Ureter (tissue), 1 donor: ENCODE measurements around the gene CNGA3. TPM values are rescaled to one million over a fixed set of nuclear protein-coding genes. Genes with fewer than 3 reads are reported as not detected.
"Not testable (repeated sequence)": the region's sequence is repeated elsewhere in the genome, so short reads cannot be mapped to it uniquely, and the experiment has no call there.

Source experiments
- DNase-seq: peaks from one replicate; pipeline ENCODE4 v3.0.0-alpha.2; 2020; ENCODE audit warnings: low spot score
- total RNA-seq: library from RNA; stranded (reverse); gene quantifications from one replicate; pipeline ENCODE4 v1.2.4, GENCODE V29; 2023
- donor health status: DM: yes; HTN: yes; CAD: no.

Gene CNGA3
- total RNA-seq = not detected

DNA sequence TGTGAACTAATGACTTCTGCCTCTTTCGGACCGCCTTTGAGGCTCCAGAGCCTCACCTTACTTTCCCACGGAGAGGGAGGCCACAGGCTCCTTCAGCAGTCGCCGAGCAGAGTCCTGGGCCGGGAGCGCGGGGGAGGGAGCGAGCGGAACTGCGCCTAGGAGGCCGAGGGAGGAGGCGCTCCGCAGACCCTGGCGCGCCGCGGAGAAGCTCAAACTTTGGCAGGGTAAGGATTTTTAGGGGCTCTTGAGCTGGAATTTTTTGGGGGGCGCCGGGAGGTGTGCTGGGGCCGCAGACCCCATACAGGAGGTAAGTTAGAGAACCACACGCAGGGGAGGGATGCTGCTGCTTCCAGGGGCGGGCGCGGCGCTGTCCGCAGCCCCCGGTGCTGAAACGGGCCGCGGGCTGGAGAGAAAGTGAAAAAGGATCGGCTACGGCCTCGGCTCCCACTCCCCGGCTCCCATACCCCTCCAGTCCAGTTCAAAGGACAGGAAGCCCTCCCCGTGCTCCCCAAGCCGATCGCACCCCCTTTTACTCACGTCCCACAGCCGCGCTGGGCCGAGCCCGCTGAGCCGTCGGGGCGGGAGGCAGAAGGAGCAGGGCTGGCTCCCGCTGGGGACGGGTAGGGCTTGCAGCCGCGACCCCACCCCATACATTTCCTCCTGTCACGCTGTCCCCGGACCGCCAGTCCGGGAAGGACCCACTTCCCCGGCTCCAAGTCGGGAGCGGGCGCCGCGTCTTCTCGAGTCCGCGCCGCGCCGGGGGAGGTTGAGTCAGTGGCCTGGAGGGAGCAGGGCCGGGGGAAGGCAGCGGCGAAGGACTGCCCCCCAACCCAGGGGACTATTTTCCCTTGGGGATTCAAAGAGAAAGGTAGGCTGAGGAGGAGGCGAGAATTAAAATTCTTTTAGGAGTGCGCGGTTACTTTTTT is at the start of gene CNGA3:
Gene CNGA3 (plus strand): TSS at position 146 of the 926 bp plus-strand sequence. CDS start 23,520 bp downstream, outside the sequence.
- DNase-seq = no peak

DNA sequence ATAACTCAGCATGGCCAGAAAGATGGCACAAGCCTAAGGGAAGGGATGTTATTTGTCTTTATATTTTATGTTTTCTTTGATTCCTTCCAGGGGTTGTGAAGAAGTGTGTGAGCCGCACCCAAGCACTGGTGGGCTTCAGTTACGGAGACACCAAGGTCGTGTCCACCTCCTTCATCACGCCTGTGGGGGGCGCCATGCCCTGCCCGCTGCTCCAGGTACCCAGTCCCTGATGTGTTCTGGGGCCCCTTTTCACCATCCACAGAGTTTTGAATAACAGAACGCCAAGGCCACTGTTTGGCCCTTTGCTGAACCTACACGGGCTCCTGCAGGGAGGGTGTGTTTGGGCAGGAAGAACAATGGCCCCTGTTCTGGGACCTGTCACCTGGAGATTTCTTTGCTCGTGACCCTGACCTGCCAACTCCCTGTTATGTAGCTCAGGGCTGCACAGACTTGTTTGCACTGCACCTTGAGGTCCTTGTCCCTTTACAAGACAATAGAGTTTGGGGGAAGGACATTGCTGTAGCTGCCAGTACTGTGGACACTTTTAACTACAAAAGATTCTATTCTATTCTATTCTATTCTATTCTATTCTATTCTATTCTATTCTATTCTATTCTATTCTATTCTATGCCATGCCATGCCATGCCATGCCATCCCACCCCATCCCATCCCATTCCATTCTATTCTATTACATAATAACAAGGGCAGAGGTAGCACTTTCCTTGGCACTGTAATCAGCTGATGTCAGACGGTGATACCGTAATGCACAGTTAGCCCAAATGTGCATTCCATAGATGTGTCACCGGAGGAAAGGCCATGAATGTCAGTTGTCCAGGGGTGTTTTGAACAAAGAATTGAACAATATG is 48.2 kb upstream of the CNGA3 start:
- DNase-seq = no peak

DNA sequence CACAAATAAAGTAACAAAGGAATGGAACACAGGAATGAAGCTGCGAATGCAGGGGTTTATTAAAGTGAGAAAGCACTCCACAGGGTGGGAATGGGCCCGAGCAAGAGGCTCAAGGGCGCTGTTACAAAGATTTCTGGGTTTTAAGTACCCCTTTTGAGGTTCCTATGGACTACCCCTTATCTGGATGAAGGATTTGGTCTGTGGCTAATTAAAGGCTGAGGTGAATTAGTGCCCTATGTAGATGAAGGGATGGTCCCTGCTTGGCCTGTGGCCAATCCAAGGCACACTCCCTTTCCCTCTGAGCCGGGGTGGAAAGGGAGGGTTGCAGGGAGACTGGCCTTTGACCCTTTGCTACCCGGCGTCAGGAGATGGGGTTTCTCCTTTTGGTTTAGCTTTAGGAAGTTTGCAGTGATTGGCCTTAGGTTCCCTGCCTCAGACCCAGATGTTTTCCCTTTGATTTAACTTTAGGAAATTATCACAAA is 47.5 kb upstream of the CNGA3 start:
- no peak for DNase-seq

DNA sequence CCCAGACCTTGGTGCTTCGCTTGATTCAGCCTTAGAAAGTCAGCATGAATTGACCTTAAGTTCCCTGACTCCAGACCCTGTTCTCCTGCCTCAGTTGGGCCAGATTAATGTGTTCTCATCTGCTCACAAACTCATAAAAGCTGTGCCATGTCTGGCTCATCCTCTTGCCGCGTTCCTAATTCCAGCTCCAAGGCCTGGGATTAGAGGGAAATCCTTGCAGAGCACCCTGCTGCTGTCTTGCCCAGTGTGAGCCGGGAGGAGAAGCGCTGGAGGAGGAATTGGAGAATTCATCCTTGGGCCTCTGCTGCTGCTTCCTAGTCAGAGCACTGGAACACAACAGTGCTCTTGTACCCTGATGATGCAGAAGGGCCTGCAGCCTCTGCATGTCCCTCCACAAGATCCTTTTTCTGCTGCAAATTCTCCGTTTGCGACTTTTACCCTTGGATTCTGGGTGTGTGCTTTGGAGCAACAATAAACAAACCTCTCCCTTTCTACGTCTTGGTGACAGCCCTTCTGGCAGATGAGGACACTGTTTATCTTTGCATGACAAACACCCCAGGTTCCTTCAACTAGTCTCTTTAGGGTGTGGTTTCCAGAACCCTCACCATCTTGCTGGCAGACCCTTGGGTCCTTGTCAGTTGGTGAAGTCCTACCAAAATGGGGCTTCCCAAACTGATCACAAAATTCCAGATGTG is 46.9 kb upstream of the CNGA3 start:
- no peak for DNase-seq

DNA sequence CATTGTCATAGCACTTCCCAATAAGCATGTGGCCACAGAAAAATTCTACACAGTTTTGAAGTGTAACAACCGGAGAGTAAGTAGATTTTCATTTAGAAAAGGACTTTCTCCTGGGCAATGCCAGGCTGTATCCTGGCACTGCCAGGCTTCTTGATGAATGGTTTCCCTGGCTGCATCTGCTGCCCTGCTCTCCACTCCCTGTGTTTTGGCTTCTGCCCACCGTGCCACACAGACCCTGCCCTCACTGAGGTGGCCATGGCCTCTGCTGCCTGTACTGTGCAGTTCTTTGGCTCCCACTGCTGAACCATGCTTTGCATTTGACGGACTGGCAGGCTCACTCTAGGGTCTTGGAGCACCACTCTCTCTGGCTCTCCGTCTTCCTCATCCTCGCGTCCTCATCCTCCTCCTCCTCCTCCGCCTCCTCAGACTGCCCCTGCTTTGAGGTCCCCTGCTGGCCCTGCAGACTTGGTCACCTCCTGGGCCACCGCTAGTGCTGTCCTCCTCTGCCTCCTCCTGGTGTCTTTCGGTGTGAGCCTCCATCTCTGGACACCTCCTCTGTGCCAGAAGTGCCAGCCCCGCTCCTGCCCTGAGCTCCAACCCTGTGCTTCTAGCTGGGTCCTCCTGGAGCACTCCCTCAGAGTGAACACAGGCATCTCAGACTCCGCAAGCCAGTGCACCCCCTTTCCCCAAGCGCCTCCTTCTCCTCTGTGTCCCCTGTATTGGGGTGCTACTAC is 45.9 kb upstream of the CNGA3 start:
- no peak for DNase-seq

DNA sequence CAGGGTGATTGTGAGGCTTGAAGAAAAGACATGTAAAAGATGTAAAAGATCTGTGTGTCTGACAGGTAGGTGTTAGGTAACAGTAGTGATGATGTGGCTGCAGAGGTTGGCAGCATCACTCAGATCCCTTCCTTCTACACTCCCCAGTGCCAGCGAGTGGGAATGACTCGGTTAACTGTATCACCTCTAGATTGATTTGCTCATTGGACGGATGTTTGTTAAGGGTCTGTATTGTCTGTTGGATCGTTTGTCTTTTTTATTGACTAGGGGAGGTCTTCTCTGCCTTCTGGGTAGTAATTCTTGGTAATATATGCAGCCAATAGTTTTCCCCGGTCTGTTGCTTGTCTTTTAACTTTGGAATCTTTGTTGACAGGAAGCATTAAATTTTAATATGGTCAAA is 44.8 kb upstream of the CNGA3 start:
- no peak for DNase-seq

DNA sequence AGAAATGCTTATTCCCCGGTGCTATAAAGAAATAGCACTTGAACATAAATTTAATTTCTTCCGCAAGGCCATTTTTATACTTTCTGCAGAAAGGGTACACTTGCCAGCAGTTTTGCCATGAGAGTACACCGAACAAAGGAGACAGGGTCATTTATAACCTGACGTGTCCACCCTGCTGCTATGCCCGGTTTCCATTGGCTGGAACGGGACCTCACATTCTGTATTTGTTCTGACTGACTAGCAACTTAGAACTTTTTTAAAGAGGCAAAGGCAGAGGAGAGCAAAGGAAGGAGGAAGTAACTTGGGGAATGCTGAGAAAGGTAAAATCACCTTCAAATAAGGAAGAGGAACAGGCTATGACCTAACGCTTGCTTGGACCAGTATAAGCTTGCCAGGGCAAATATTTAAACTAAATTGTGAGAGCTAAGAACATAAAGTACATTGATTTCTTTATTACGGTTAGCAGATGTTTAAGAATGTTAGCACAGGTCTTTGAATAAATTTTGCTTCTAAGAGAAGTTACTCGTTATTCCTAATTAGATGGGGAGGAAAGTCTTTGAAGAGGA is 39.0 kb upstream of the CNGA3 start:
- not testable (repeated sequence) for DNase-seq

DNA sequence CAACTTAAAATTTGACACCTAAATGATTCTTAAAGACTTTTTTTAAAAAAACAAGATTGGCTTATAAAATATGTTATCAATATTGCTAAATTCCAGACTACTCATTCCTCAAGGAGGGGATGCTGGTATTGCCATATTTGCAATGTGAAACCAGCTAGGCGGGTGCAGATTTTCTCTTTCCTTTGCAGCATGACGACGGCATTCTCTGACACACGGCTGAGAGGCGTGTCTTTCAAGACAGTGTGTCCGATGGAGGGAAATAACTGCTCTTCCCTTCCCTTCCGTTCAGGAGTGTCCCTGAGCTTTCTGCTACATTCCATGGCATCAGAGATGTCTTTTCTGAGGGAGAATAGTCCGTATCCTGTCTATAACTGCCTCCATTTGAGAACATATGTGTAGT is 38.2 kb upstream of the CNGA3 start:
- DNase-seq = no peak

DNA sequence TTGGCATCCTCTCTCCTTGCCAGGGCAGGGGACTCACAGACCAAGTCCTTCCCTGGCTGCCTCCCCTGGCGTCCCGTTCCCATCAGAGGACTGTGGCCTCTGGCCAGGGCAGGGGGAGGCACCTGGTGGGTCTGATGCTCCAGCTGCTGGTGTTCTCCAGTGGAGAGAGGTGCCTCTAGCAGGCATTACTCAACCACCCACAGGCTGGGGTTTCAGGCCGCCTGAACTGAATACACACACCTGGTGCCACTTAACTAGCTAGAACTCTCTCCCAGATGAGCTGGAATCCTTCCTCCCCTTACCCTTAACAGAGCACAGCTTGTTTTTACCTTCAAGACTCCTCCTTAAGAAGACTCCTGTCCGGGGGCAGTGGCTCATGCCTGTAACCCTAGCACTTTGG is 37.7 kb upstream of the CNGA3 start:
- no peak for DNase-seq

DNA sequence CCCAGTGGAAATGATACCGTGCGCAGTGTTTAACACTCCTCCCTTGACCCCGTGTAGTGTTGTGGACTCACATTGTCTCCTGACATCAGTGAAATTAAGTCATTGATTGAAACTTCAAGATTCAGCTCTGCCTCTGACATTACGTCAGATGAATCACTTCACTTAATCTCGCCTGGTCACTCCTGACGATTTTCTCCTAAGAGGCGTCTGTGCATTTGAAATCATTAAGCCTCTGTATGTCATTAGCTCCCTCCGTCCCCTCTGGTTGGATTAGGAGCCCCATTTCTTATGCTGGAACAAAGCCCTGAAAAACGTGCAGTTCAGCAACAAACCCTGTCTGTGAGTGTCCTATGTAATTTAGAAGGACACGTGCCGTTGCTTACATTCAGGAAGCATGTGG is 36.7 kb upstream of the CNGA3 start:
- no peak for DNase-seq

DNA sequence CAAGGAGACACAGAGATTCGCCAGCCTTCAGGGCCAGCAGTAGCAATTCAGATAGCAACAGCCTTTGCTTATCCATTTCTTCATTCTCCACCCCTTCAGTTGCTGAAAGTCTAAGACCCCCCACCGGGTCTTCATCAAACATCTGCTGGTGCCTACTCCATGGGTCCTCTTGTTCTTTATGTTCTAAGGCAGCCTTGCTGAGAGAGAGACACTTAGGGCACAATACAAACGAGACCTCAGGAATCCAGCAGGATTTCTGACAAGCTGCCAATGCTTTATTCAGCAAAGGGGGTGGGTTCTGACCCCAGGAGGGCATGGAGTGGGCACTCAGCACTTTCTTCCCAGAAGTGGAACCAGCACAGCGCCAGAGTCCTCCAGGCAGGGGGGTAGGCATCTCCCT is 36.2 kb upstream of the CNGA3 start:
- DNase-seq = no peak

DNA sequence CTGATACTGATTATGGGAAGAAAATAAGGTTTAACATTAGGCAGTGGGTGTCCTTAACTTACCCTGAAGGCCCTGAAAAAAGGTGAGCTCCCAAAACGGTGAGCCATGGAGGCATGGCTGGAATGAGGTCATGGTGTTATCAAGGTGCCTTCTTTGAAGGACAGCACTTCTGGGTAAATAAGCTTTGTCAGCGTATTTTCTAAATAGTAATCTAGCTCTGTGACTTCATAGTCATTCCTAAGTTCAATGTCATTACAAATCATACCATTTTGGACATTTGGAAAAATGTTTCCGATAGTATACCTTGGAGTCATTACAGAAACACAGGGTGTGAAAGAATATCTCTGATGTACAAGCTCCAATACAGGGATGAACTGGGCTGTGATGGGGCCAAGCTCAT is 35.2 kb upstream of the CNGA3 start:
- no peak for DNase-seq

DNA sequence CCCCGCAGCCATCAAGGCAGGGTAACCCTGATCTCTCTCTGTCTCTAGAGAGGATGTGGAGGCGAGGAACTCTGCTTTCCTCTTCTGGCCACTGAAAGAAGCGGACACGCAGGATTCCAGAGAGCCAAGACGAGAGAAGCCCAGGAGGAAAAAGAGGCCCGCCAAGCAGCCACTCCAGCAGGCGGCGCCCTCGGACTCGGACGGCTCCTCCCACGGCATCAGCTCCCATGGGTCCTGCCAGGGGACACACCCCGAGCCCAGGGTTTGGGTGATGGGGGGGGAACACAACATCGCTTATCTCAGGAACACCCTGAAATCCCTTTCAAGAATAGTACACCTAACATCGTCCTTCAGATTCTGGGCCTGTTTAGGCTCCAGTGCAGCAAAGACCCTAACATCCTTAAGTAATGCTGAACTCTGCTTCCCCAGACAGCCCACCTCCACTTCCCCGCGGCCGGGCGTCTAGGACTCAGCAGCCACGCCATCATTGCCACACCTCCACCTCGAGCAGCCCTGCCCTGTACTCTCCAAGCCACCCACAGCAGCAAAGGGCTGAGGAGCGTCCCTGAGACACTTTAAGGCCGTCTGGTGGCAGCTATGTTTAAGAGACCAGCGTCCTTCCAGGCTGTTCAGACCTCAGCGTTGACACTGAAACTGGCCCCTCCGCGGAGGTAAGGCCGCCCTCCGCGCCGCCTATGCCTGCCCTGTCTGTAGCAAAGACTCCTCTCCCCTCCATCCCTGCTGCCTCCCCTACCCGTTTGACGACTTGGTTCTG is 34.3 kb upstream of the CNGA3 start:
- DNase-seq = no peak

DNA sequence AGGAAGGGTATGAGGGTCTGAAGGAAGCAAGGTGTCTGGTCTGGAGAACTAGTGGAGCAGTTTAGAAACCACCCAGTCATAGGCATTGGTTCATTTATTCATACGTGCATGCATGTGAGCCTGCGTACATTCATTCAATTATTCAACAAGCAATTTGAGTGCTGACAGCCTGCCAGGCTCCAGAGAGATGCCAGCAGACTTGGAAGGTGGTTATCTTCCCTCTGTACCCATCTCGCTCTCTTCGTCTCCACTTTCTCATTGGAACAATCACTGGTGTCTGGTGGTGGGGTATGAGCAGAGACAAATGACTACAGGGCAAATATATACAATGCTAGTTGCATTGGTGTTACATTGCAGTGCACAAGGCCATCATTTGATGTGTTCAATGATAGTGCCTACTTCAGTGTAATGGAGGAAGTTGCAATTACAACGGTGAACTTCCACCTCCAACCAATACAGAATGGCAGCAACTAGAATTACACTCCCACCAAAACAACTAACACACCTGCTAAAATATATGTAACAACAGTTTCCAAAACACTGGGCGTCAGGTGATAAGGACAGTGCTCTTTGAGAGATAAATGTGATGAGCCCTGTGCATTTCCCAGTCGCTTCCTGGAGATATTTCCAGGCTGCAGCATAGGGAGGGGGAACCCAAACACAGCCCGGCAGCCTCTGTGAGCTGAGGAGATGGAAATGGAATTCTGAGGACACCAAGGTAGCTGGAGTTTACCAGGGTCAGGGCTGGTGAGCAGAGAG is 32.6 kb upstream of the CNGA3 start:
- no peak for DNase-seq

DNA sequence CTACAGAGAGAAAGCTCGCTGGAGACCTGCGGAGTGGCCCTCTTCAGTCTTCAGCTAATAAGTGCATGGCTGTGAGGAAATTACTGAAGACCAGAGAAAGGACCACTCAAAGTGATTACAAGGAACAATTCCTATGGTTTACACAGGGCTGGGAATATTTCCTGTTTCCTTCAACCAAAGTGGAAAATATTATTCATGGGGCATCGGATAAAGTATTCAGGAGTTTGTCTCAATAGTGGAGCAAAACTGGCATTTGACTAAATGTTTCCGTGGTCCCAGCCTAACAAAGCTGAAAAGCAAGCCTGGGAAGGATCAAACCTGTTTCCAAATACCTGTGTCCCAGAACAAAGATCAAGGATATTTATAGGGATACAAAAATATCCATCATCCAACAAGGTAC is 32.0 kb upstream of the CNGA3 start:
- DNase-seq = no peak

DNA sequence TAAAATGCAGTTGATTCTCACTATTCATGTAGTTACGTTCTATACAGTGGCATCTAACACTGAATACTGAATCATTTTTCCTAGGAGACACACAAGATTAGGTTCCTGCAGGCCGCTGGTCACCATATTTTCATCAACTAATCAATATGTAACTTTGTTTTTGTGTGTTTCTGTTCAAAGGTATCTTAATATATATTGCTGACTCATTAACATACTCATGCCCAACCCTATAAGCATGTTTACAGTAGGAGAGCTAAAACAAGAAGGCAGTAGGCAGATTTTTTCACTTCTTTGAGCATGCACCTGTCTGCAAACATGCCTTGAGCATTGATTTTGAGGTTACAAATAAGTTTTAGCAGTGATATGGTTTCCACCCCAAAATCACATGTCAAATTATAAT is 30.3 kb upstream of the CNGA3 start:
- no peak for DNase-seq

DNA sequence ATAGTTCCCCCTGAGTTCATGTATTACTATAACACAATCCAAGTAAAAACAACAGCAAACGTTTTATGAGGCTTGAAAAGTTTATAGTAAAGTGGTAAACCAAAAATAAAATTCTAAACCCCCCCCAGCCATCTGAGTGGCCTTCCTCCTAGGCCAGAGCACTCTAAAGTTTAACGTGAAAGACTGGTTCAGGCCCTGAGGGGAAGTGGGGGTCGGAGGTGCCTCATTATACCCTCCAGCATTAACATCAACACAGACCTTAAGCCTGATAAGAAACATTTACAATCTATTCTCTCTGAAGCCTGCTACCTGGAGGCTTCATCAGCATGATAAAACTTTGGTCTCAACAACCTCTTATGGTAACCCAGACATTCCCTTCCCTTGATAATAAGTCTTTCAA is 29.0 kb upstream of the CNGA3 start:
- DNase-seq = no peak

DNA sequence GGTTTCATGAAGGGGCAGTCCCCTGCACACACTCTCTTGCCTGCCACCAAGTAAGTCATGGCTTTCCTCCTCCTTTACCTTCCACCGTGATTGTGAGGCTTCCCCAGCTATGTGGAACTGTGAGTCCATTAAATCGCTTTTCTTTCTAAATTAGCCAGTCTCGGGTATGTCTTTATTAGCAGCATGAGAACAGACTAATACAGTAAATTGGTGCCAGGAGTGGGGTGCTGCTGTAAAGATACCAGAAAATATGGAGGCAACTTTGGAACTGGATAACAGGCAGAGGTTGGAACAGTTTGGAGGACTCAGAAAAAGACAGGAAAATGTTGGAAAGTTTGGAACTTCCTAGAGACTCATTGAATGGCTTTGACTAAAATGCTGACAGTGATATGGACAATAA is 26.1 kb upstream of the CNGA3 start:
- not testable (repeated sequence) for DNase-seq

DNA sequence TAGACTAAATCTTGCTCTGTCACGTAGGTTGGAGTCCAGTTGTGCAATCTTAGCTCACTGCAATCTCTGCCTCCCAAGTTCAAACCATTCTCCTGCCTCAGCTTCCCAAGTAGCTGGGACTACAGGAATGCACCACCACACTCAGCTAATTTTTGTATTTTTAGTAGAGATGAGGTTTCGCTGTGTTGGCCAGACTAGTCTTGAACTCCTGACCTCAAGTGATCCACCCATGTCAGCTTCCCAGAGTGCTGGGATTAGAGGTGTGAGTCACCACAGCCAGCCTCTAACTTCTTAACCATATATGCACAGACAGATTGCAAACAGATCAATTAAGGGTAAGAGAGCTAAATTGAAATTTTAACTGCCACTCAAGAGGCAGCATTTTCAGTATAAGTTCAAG is 22.1 kb upstream of the CNGA3 start:
- DNase-seq = no peak
